Spleen (tissue), 11 donors: ENCODE results near the gene TMEM163. TPM values are rescaled to one million over a fixed set of nuclear protein-coding genes. Genes with fewer than 3 reads are reported as not detected.

Source experiments
- DNase-seq: peaks from one replicate; pipeline ENCODE4 v3.0.0-alpha.2; 2020
- H3K27ac ChIP-seq, 8 donors: fragments of 200-600 bp; sonication (generic) in 7 of 8; 1 replicate in 4 of 8; 2 replicates in 4 of 8; pipeline versions ENCODE4 v1.5.0 to v1.8.0; 2016 to 2021; ENCODE audit warnings: inconsistent platforms in 4 of 8, mild to moderate bottlenecking in 4 of 8, moderate library complexity in 1 of 8
- H3K27me3 ChIP-seq, 7 donors: fragments of 200-600 bp; sonication (generic) in 6 of 7; replicated peaks in 1 of 7; 1 replicate in 4 of 7; 2 replicates in 3 of 7; pipeline versions ENCODE4 v1.5.0 to v1.8.0; 2016 to 2021; ENCODE audit warnings: inconsistent platforms in 3 of 7, mild to moderate bottlenecking in 1 of 7
- H3K36me3 ChIP-seq, 6 donors: fragments of 200-600 bp; sonication (generic) in 5 of 6; 1 replicate in 4 of 6; 2 replicates in 2 of 6; pipeline versions ENCODE4 v1.5.0 to v1.8.0; 2016 to 2021; ENCODE audit warnings: inconsistent platforms in 2 of 6
- H3K4me1 ChIP-seq, 6 donors: fragments of 200-600 bp; sonication (generic) in 5 of 6; 1 replicate in 3 of 6; 2 replicates in 3 of 6; pipeline versions ENCODE4 v1.5.0 to v1.8.0; 2016 to 2021; ENCODE audit warnings: inconsistent platforms in 3 of 6
- H3K4me3 ChIP-seq, 8 donors: fragments of 200-600 bp; sonication (generic) in 7 of 8; 1 replicate in 4 of 8; 2 replicates in 4 of 8; pipeline versions ENCODE4 v1.5.0 to v1.8.0; 2016 to 2021; ENCODE audit warnings: inconsistent platforms in 4 of 8, mild to moderate bottlenecking in 4 of 8, moderate library complexity in 2 of 8
- H3K9me3 ChIP-seq, 8 donors: fragments of 200-600 bp; sonication (generic) in 7 of 8; 1 replicate in 4 of 8; 2 replicates in 4 of 8; pipeline versions ENCODE4 v1.5.0 to v1.8.0; 2016 to 2021; ENCODE audit warnings: inconsistent platforms in 4 of 8
- CTCF ChIP-seq, 11 experiments: fragments of 200-600 bp in 7 of 11; fragments of 450-650 bp in 4 of 11; sonication (generic) in 4 of 11; IDR thresholded peaks in 8 of 11; conservative IDR thresholded peaks in 3 of 11; 1 replicate in 7 of 11; 2 replicates in 4 of 11; pipeline versions ENCODE4 v1.4.0 to v1.8.0; 2016 to 2021; ENCODE audit warnings: antibody characterized with exemption in 11 of 11, inconsistent platforms in 4 of 11, mild to moderate bottlenecking in 1 of 11
- POLR2A ChIP-seq, 3 donors: fragments of 450-650 bp; IDR thresholded peaks; one replicate each; pipeline ENCODE4 v1.5.1; 2017; ENCODE audit warnings: antibody characterized with exemption in 3 of 3, mild to moderate bottlenecking in 1 of 3
- POLR2AphosphoS5 ChIP-seq, 3 donors: sonication (generic); formaldehyde crosslinking; IDR thresholded peaks; one replicate each; pipeline ENCODE4 v1.5.1; 2017; ENCODE audit warnings: antibody characterized with exemption in 3 of 3
- WGBS, 5 donors: extraction: QIAGEN DNeasy Blood & Tissue Kit in 3 of 5; methylation state at CpG; one replicate each; pipeline versions ENCODE4 v1.1.5 to v1.1.7; 2013 to 2018; 5-methylcytosine and 5-hydroxymethylcytosine counted together
- intact Hi-C: fragments of 100-400 bp; cut with DNase I; formaldehyde crosslinking; loops from one replicate; pipeline ENCODE4 v1.15.0; 2023; ENCODE audit warnings: low total_unique reads
- polyA plus RNA-seq, 3 donors: library from polyadenylated mRNA; stranded (reverse); fragments of 200-250 nt; gene quantifications; one replicate each; pipeline ENCODE4 v1.2.1, GENCODE V29; 2013
- total RNA-seq, 7 donors: library from RNA; depleted of rRNA in 3 of 7; stranded (reverse); fragments of >200 nt in 3 of 7; fragmentation: NEBNext Ultra II Directional in 4 of 7; extraction: Animal tissue kit (Norgen Biotek cat#: 25700) in 4 of 7; gene quantifications; one replicate each; pipeline versions ENCODE4 v1.1.0 to v1.2.1, GENCODE V29; 2016 to 2021
- donor health status: healthy with polysubstance abuse.
- donor health status: DM: no; HTN: no; CAD: no; lungs with moderate emphysema.
- donor health status: DM: no; HTN: no; CAD: no.
- donor health status: Bipolar disorder and iron deficiency.
- donor health status: healthy.
- donor health status: DM: no; HTN: no; CAD: no.
- donor health status: DM: yes; HTN: yes; CAD: no.

The TMEM163 gene
- total and polyA plus RNA-seq, 10 donors: 2.4 to 12.5 (median 3.7) TPM

GRCh38 chr2:134458950-134459349, 259.9 kb downstream of the TMEM163 start:
- peaks cover 0 to 10% (median 0%) of the 10 kb centered on the region in 6 donors for H3K4me1 ChIP-seq
- DNase-seq: no peak
- no peak overlapping the region for H3K4me3 ChIP-seq
- no peak overlapping the region for H3K27ac ChIP-seq
- TF ChIP-seq CTCF (IDR thresholded peaks at IDR 0.05 in 8 of 11, conservative IDR thresholded peaks at IDR 0.05 in 3 of 11): no peak
- TF ChIP-seq POLR2AphosphoS5 (IDR thresholded peaks at IDR 0.05): peak in 1 of 3 donors; percentile 32
- TF ChIP-seq POLR2A (IDR thresholded peaks at IDR 0.05): no peak
- 92 to 96% (median 94%) methylated on average over 10 of the region's 10 CpGs for WGBS, 5 donors
- peaks cover 0 to 31% (median 1%) of the 10 kb centered on the region in 6 donors for H3K36me3 ChIP-seq
- H3K9me3 ChIP-seq: no peaks in the 10 kb centered on the region
- H3K27me3 ChIP-seq: no peaks in the 10 kb centered on the region
- intact Hi-C loops: loop anchor here (10.0 kb wide), 1 partner anchor 344 kb away; no protein-coding TSS in a partner anchor

- intact Hi-C loops: loop anchor here (10.0 kb wide), 1 partner anchor 344 kb away; no protein-coding TSS in a partner anchor
- peaks cover 0 to 36% (median 1%) of the 10 kb centered on the region in 6 donors for H3K36me3 ChIP-seq
- no peak for TF ChIP-seq POLR2A (IDR thresholded peaks at IDR 0.05)
- TF ChIP-seq POLR2AphosphoS5 (IDR thresholded peaks at IDR 0.05): no peak
- TF ChIP-seq CTCF (IDR thresholded peaks at IDR 0.05 in 8 of 11, conservative IDR thresholded peaks at IDR 0.05 in 3 of 11): no peak
- H3K27me3 ChIP-seq: no peaks in the 10 kb centered on the region
- 92 to 96% (median 95%) methylated on average over 6 of the region's 6 CpGs for WGBS, 5 donors
- peaks cover 0 to 10% (median 0%) of the 10 kb centered on the region in 6 donors for H3K4me1 ChIP-seq
- no peaks in the 10 kb centered on the region for H3K9me3 ChIP-seq
- no peak overlapping the region for H3K4me3 ChIP-seq
- DNase-seq: no peak
- H3K27ac ChIP-seq: no peak overlapping the region
Measured at GRCh38 chr2:134458473-134458853, 260.3 kb downstream of the TMEM163 start.

GRCh38 chr2:134457765-134458472, 260.9 kb downstream of the TMEM163 start:
- Histone ChIP-seq H3K4me1 (peaks cover 0 to 10% (median 0%) of the 10 kb centered on the region in 6 donors), H3K27ac (no peak overlapping the region), H3K9me3 (no peaks in the 10 kb centered on the region), H3K4me3 (no peak overlapping the region), H3K36me3 (peaks cover 0 to 42% (median 1%) of the 10 kb centered on the region in 6 donors), H3K27me3 (no peaks in the 10 kb centered on the region)
- 72 to 85% (median 74%) methylated on average over 17 to 18 of the region's 18 CpGs for WGBS, 5 donors
- no peak for TF ChIP-seq CTCF (IDR thresholded peaks at IDR 0.05 in 8 of 11, conservative IDR thresholded peaks at IDR 0.05 in 3 of 11)
- TF ChIP-seq POLR2A (IDR thresholded peaks at IDR 0.05): no peak
- TF ChIP-seq POLR2AphosphoS5 (IDR thresholded peaks at IDR 0.05): peak in 1 of 3 donors; percentile 20
- DNase-seq: no peak
- intact Hi-C loops: loop anchor here (10.0 kb wide), 1 partner anchor 343 kb away; no protein-coding TSS in a partner anchor

- 87 to 91% (median 89%) methylated on average over 7 of the region's 7 CpGs for WGBS, 5 donors
- Histone ChIP-seq H3K4me1 (peaks cover 0 to 10% (median 0%) of the 10 kb centered on the region in 6 donors), H3K4me3 (no peak overlapping the region), H3K36me3 (peaks cover 0 to 47% (median 1%) of the 10 kb centered on the region in 6 donors), H3K27ac (no peak overlapping the region), H3K9me3 (no peaks in the 10 kb centered on the region), H3K27me3 (no peaks in the 10 kb centered on the region)
- no peak for TF ChIP-seq POLR2A (IDR thresholded peaks at IDR 0.05)
- TF ChIP-seq POLR2AphosphoS5 (IDR thresholded peaks at IDR 0.05): no peak
- no peak for TF ChIP-seq CTCF (IDR thresholded peaks at IDR 0.05 in 8 of 11, conservative IDR thresholded peaks at IDR 0.05 in 3 of 11)
- no peak for DNase-seq
- intact Hi-C loops: loop anchor here (10.0 kb wide), 1 partner anchor 343 kb away; no protein-coding TSS in a partner anchor
Measured at GRCh38 chr2:134457353-134457752, 261.4 kb downstream of the TMEM163 start.
